Hepatocyte (in vitro differentiated cells): ENCODE data around the gene KY. TPM values are rescaled to one million over a fixed set of nuclear protein-coding genes. Genes with fewer than 3 reads are reported as not detected.
"Not testable (repeated sequence)": the region's sequence is repeated elsewhere in the genome, so short reads cannot be mapped to it uniquely, and the experiment has no call there.

Experiments
- DNase-seq: peaks from one replicate; pipeline ENCODE4 v3.0.0-alpha.2; 2016; ENCODE audit warnings: low spot score
- H2AFZ ChIP-seq: fragments of 200-600 bp; sonication (generic); 2 replicates; pipeline ENCODE4 v1.6.0; 2016; ENCODE audit warnings: antibody characterized with exemption, mild to moderate bottlenecking
- H3K27ac ChIP-seq: fragments of 200-600 bp; sonication (generic); 2 replicates; pipeline ENCODE4 v1.5.1; 2016; ENCODE audit warnings: mild to moderate bottlenecking
- H3K27me3 ChIP-seq: fragments of 200-600 bp; sonication (generic); 2 replicates; pipeline ENCODE4 v1.6.1; 2016
- H3K36me3 ChIP-seq: fragments of 200-600 bp; sonication (generic); replicated peaks from 2 replicates; pipeline ENCODE4 v1.5.1; 2016; ENCODE audit warnings: low read depth; ENCODE audit not compliant: insufficient read depth
- H3K4me1 ChIP-seq: fragments of 200-600 bp; sonication (generic); 2 replicates; pipeline ENCODE4 v1.5.1; 2016; ENCODE audit warnings: mild to moderate bottlenecking, moderate library complexity; ENCODE audit not compliant: insufficient read depth
- H3K4me2 ChIP-seq: fragments of 200-600 bp; sonication (generic); 2 replicates; pipeline ENCODE4 v1.6.0; 2016
- H3K4me3 ChIP-seq: fragments of 200-600 bp; sonication (generic); 2 replicates; pipeline ENCODE4 v1.5.1; 2016; ENCODE audit warnings: mild to moderate bottlenecking
- H3K79me2 ChIP-seq: fragments of 200-600 bp; sonication (generic); 2 replicates; pipeline ENCODE4 v1.6.0; 2017; ENCODE audit warnings: mild to moderate bottlenecking
- H3K9me2 ChIP-seq: fragments of 200-600 bp; sonication (generic); replicated peaks from 2 replicates; pipeline ENCODE4 v1.6.0; 2017; ENCODE audit warnings: mild to moderate bottlenecking; ENCODE audit not compliant: insufficient read depth
- H3K9me3 ChIP-seq: fragments of 200-600 bp; sonication (generic); 2 replicates; pipeline ENCODE4 v1.5.1; 2016; ENCODE audit warnings: low read depth, mild to moderate bottlenecking
- H4K20me1 ChIP-seq: fragments of 200-600 bp; sonication (generic); 2 replicates; pipeline ENCODE4 v1.6.0; 2016; ENCODE audit warnings: mild to moderate bottlenecking; ENCODE audit not compliant: insufficient read depth, poor library complexity, severe bottlenecking
- EZH2 ChIP-seq: fragments of 200-600 bp; sonication (generic); IDR thresholded peaks from 2 replicates; pipeline ENCODE4 v1.6.1; 2016; ENCODE audit warnings: antibody characterized with exemption, mild to moderate bottlenecking, borderline replicate concordance
- EZH2phosphoT487 ChIP-seq: fragments of 200-600 bp; sonication (generic); IDR thresholded peaks from one replicate; pipeline ENCODE4 v1.6.1; 2018; ENCODE audit warnings: antibody characterized with exemption, mild to moderate bottlenecking, low read depth, moderate library complexity; ENCODE audit not compliant: unreplicated experiment, severe bottlenecking
- WGBS: methylation state at CpG from one replicate; pipeline ENCODE4 v1.1.6; 2016; ENCODE audit warnings: low lambda C conversion rate; ENCODE audit errors: missing lambda C conversion rate; 5-methylcytosine and 5-hydroxymethylcytosine counted together
- polyA plus RNA-seq: library from polyadenylated mRNA; unstranded; fragments of >200 nt; fragmentation: Nextera tagmentation; extraction: Ambion mirVana; gene quantifications from 2 replicates; pipeline ENCODE4 v1.2.1, GENCODE V29; 2016
- total RNA-seq: library from RNA; depleted of rRNA; stranded (reverse); fragments of >200 nt; gene quantifications from 2 replicates; pipeline ENCODE4 v1.2.3, GENCODE V29; 2014
- TF ChIP-seq, protein P1 (sequence below): fragments of 200-600 bp; sonication (generic); IDR thresholded peaks from 2 replicates; pipeline ENCODE4 v1.5.1; 2016; ENCODE audit warnings: antibody characterized with exemption, mild to moderate bottlenecking; ENCODE audit not compliant: poor library complexity

KY gene
- total and polyA plus RNA-seq, 2 experiments from 2014 or later: 0.53 to 1.6 TPM

DNA sequence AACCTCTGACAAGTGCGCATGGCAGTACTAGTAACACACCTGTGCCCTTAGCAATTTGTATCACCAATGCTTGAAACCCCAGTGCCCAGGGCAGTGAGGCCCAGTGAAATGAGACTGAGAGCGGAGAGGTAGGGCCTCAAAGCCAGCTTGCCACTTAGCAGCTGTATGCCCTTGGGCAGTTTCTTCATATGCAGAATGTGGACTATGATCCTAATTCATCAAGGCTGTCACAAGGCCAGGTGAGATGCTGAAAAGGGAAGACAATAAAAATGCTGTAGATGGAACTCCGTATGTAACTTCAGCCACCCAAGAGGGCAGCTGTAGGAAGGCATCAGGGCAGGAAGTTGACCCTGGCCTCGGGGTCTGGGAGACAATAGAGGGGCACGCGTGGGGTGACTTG is 74.4 kb downstream of the KY start:
- Histone ChIP-seq H3K4me2 (no peak overlapping the region), H3K9me2 (no peaks in the 10 kb centered on the region), H3K4me3 (no peak overlapping the region), H3K36me3 (no peaks in the 10 kb centered on the region), H2AFZ (no peak overlapping the region), H3K9me3 (peaks cover 4% of the 10 kb centered on the region), H3K4me1 (no peaks in the 10 kb centered on the region), H3K27me3 (no peaks in the 10 kb centered on the region), H3K79me2 (no peaks in the 10 kb centered on the region), H3K27ac (peak overlapping the region; percentile 26), H4K20me1 (no peaks in the 10 kb centered on the region)
- 82% methylated on average over 6 of the region's 6 CpGs for WGBS
- TF ChIP-seq EZH2: no peak
- TF ChIP-seq EZH2phosphoT487: no peak
- TF ChIP-seq, protein P1, sequence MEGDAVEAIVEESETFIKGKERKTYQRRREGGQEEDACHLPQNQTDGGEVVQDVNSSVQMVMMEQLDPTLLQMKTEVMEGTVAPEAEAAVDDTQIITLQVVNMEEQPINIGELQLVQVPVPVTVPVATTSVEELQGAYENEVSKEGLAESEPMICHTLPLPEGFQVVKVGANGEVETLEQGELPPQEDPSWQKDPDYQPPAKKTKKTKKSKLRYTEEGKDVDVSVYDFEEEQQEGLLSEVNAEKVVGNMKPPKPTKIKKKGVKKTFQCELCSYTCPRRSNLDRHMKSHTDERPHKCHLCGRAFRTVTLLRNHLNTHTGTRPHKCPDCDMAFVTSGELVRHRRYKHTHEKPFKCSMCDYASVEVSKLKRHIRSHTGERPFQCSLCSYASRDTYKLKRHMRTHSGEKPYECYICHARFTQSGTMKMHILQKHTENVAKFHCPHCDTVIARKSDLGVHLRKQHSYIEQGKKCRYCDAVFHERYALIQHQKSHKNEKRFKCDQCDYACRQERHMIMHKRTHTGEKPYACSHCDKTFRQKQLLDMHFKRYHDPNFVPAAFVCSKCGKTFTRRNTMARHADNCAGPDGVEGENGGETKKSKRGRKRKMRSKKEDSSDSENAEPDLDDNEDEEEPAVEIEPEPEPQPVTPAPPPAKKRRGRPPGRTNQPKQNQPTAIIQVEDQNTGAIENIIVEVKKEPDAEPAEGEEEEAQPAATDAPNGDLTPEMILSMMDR: no peak
- DNase-seq: peak; percentile 28

DNA sequence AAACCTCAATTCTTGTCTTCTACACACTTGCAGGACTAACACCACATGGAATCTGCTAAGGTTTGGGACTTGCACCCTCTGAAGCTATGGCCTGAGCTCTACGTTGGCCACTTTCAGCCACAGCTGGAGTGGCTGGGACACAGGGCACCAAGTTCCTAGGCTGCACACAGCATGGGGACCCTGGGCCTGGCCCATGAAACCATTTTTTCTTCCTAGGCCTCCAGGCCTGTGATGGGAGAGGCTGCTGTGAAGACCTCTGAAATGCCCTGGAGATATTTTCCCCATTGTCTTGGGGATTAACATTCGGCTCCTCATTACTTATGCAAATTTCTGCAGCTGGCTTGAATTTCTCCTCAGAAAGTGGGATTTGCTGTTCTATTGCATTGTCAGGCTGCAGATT is 80.9 kb downstream of the KY start:
- H3K4me3 ChIP-seq, H4K20me1 ChIP-seq, H3K9me3 ChIP-seq, H3K4me2 ChIP-seq, H3K9me2 ChIP-seq, H3K27me3 ChIP-seq, H2AFZ ChIP-seq, H3K4me1 ChIP-seq, H3K27ac ChIP-seq, DNase-seq, H3K79me2 ChIP-seq, H3K36me3 ChIP-seq: not testable (repeated sequence)
- 92% methylated on average over 2 of the region's 2 CpGs for WGBS

DNA sequence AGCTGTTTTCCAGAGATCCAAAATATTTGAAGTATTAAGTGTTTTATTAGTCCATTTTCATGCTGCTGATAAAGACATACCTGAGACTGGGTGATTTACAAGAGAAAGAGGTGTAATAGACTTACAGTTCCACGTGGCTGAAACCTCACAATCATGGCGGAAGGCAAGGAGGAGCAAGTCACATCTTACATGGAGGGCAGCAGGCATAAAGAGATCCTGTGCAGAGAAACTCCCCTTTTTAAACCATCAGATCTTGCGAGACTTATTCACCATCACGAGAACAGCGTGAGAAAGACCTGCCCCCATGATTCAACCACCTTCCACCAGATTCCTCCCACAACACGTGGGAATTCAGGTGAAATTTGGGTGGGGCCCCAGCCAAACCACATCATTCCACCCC is 82.0 kb downstream of the KY start:
- Histone ChIP-seq H3K4me2 (no peak overlapping the region), H3K4me3 (no peak overlapping the region), H2AFZ (no peak overlapping the region), H3K36me3 (no peaks in the 10 kb centered on the region), H3K9me2 (no peaks in the 10 kb centered on the region), H3K27ac (no peak overlapping the region), H3K9me3 (peaks cover 4% of the 10 kb centered on the region), H3K4me1 (no peaks in the 10 kb centered on the region), H4K20me1 (no peaks in the 10 kb centered on the region), H3K79me2 (no peaks in the 10 kb centered on the region), H3K27me3 (no peaks in the 10 kb centered on the region)
- TF ChIP-seq EZH2phosphoT487: no peak
- TF ChIP-seq, protein P1: no peak
- no peak for TF ChIP-seq EZH2
- no peak for DNase-seq
- WGBS: 79% methylated on average over 6 of the region's 6 CpGs

DNA sequence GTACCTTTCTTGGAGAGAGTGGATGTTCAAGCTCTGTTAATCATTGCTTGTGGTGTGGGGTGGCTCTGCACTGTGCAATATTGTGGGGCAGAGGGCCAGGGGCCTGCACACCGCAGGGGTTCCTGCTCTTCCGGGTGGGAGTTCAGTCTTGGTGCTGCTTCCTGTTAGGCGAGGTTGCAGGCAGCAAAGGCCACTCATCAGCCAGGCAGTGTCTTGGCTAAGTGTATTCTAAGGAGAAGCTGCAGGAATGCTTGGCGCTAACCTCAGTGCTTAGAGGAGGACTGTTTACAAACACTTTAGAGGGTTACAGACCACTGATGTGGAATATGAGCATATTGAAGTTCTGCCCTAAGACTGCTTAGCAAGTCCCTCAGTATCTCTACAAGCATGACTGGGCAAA is 83.2 kb downstream of the KY start:
- Histone ChIP-seq H3K9me3 (no peaks in the 10 kb centered on the region), H2AFZ (no peak overlapping the region), H4K20me1 (no peaks in the 10 kb centered on the region), H3K9me2 (no peaks in the 10 kb centered on the region), H3K27me3 (no peaks in the 10 kb centered on the region), H3K4me2 (no peak overlapping the region), H3K27ac (no peak overlapping the region), H3K4me3 (no peak overlapping the region), H3K4me1 (no peaks in the 10 kb centered on the region), H3K36me3 (no peaks in the 10 kb centered on the region), H3K79me2 (no peaks in the 10 kb centered on the region)
- DNase-seq: no peak
- TF ChIP-seq, protein P1: no peak
- TF ChIP-seq EZH2phosphoT487 (no peak), EZH2 (no peak)
- 92% methylated on average over 4 of the region's 4 CpGs for WGBS
